GM13976 (cell line): Measurements from ENCODE around the gene CNN2.

Source experiments
- DNase-seq: peaks from one replicate; pipeline ENCODE4 v3.0.0; 2012; ENCODE audit warnings: low spot score
- in situ Hi-C: fragments of 300-500 bp; cut with MboI; formaldehyde crosslinking; loops from one replicate; pipeline ENCODE4 v1.12.0; 2022; ENCODE audit warnings: low sequenced_read_pairs, mixed read lengths, inconsistent platforms; ENCODE audit not compliant: unreplicated experiment
- TF ChIP-seq, protein P1 (sequence below): IDR thresholded peaks from 2 replicates; pipeline ENCODE4 v1.5.1; 2012; ENCODE audit warnings: borderline replicate concordance, mild to moderate bottlenecking; ENCODE audit not compliant: insufficient read depth; ENCODE audit errors: extremely low read depth, missing control alignments, control extremely low read depth

The CNN2 gene

GRCh38 chr19:1067341-1067957, 41.0 kb downstream of the CNN2 start:
- TF ChIP-seq, protein P1, sequence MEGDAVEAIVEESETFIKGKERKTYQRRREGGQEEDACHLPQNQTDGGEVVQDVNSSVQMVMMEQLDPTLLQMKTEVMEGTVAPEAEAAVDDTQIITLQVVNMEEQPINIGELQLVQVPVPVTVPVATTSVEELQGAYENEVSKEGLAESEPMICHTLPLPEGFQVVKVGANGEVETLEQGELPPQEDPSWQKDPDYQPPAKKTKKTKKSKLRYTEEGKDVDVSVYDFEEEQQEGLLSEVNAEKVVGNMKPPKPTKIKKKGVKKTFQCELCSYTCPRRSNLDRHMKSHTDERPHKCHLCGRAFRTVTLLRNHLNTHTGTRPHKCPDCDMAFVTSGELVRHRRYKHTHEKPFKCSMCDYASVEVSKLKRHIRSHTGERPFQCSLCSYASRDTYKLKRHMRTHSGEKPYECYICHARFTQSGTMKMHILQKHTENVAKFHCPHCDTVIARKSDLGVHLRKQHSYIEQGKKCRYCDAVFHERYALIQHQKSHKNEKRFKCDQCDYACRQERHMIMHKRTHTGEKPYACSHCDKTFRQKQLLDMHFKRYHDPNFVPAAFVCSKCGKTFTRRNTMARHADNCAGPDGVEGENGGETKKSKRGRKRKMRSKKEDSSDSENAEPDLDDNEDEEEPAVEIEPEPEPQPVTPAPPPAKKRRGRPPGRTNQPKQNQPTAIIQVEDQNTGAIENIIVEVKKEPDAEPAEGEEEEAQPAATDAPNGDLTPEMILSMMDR, result no peak
- in situ Hi-C loops, result no loop called here
- DNase-seq, result peak; percentile 47

- TF ChIP-seq, protein P1, result no peak
- in situ Hi-C loops, result no loop called here
- DNase-seq, result peak; percentile 69
These were observed 41.9 kb downstream of the CNN2 start for GRCh38 chr19:1068009-1069001.

DNA sequence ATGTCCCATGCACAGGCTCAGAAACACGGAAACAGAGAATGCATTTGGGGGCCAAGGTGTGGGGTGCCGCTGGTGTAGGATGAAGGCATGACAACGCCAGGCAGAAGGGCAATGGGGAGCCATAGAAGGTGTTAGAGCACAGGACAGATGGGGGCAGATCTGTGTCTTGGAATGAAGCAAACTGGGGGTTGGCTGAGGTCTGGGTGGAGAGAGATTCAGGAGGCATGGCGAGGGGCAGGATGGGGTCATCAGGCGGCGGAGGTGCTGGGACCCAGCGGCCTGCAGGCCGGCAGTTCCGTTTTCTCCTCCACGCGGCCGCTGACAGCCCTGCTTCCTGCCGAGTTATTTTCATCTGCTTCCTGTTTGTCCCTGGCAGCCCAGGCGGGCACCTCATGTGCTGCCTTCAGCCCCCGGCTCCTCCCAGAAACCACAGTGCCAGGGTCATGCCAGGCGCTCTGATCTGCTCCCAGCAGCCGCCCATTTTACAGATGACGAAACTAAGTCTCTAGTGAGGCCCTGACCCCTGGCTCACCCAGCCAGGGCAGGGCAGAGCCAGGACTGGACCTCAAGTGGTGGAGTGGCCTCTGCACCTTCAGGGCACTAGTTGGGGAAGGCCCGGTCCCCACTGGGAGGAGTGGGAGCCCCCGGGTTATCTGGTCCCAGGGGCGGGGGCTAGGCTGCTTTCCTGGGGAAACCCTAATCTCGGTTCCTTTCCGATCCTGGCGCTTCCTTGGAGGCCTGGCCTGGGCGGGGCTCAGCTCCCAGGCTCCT, 42.8 kb downstream of the CNN2 start:
- TF ChIP-seq, protein P1, result no peak
- in situ Hi-C loops, result no loop called here
- peak; percentile 70 for DNase-seq

DNA sequence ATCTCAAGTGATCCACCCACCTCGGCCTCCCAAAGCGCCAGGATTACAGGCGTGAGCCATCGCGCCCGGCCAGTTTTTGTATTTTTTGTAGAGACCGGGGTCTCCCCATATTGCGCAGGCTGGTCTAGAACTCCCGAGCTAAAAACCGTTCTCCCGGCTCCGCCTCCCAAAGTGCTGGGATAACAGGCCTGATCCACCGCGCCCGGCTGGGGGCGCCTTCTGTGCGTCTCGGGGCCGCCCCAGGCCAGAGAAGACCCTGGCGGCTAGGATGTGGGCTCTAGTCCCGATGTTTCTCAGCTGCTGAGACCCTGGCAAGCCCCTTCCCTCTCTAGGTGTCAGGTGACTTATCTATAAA, 44.1 kb downstream of the CNN2 start:
- DNase-seq, result no peak
- in situ Hi-C loops, result no loop called here
- TF ChIP-seq, protein P1, result no peak

GRCh38 chr19:1070931-1071791, 44.8 kb downstream of the CNN2 start:
- in situ Hi-C loops, result no loop called here
- no peak for DNase-seq
- TF ChIP-seq, protein P1, result no peak

DNA sequence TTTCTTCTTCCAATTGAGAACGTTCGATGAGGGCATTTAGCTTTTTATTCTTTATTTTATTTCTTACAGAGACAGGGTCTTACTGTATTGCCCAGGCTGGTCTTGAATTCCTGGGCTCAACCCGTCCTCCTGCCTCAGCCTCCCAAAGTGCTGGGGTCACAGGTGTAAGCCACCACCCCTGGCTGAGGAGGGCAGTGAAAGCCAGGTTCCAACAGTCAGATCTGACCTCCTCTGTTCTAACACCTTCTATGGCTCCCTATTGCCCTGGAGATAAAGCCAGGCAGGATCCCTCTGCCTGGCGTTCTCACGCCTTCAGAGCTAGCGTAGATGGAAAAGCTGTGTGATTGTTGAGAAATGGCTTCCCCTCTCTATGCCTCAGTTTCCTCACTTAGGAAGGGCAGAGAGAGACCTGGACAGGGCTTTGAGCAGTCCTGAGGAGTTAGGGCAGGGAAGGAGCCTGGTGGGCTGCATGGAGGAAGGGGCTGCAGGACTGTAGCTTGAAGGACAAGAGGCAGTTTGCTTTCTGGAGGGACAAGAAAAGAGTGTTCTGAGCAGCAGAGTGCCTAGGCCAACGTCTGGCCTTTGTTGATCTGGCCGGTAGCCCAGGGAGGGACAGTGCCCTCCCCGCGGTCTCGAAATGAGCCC, 46.1 kb downstream of the CNN2 start:
- TF ChIP-seq, protein P1, result no peak
- DNase-seq, result no peak
- in situ Hi-C loops, result no loop called here
